Left lung (tissue), 10 donors: ENCODE data around the gene COL4A2. TPM values are rescaled to one million over a fixed set of nuclear protein-coding genes. Genes with fewer than 3 reads are reported as not detected.
A peak's percentile ranks its signal among the peaks of the same experiment; 100 is the strongest.

Experiments used
- ATAC-seq: fragments of 200-7000 bp; cut with Tn5 transposase; one replicate; pipeline ENCODE4 v1.9.1; 2020; ENCODE audit warnings: moderate library complexity
- DNase-seq, 4 donors: peaks; one replicate each; pipeline ENCODE4 v3.0.0-alpha.2; 2013 to 2020
- H3K27ac ChIP-seq, 2 donors: fragments of 200-600 bp; sonication (generic) in 1 of 2; one replicate each; pipeline versions ENCODE4 v1.5.0 to v1.8.0; 2020 to 2021
- H3K27me3 ChIP-seq, 2 donors: fragments of 200-600 bp; sonication (generic) in 1 of 2; one replicate each; pipeline versions ENCODE4 v1.5.0 to v1.8.0; 2020 to 2021
- H3K36me3 ChIP-seq, 2 donors: fragments of 200-600 bp; sonication (generic) in 1 of 2; one replicate each; pipeline versions ENCODE4 v1.5.0 to v1.8.0; 2020 to 2021
- H3K4me1 ChIP-seq, 2 donors: fragments of 200-600 bp; one replicate each; pipeline ENCODE4 v1.8.0; 2021
- H3K4me3 ChIP-seq, 2 donors: fragments of 200-600 bp; sonication (generic) in 1 of 2; one replicate each; pipeline versions ENCODE4 v1.5.0 to v1.8.0; 2020 to 2021; ENCODE audit warnings: mild to moderate bottlenecking in 1 of 2
- H3K9me3 ChIP-seq, 2 donors: fragments of 200-600 bp; sonication (generic) in 1 of 2; one replicate each; pipeline versions ENCODE4 v1.5.0 to v1.8.0; 2020 to 2021
- CTCF ChIP-seq, 2 donors: fragments of 200-600 bp; sonication (generic) in 1 of 2; IDR thresholded peaks; one replicate each; pipeline versions ENCODE4 v1.5.0 to v1.8.0; 2021; ENCODE audit warnings: antibody characterized with exemption in 2 of 2
- intact Hi-C, 2 donors: fragments of 100-400 bp; cut with DNase I; formaldehyde crosslinking; loops; one replicate each; pipeline versions ENCODE4 v1.11.2 to v1.14.2; 2022
- polyA plus RNA-seq, 6 donors: library from polyadenylated mRNA; unstranded; fragments of 120-200 nt; gene quantifications; one replicate each; pipeline ENCODE4 v1.2.1, GENCODE V29; 2013; ENCODE audit not compliant: insufficient read length in 6 of 6
- total RNA-seq, 2 donors: library from RNA; stranded (reverse); fragmentation: NEBNext Ultra II Directional; extraction: Animal tissue kit (Norgen Biotek cat#: 25700); gene quantifications; one replicate each; pipeline ENCODE4 v1.2.1, GENCODE V29; 2021
- donor health status: DM: no; HTN: yes; CAD: no.
- donor health status: DM: no; HTN: no; CAD: no.

COL4A2 gene
- total and polyA plus RNA-seq, 8 donors = 307 to 638 (median 395) TPM

- Histone ChIP-seq H3K36me3 (peaks cover 0 to 45% of the 10 kb centered on the region in 2 donors), H3K27ac (no peak overlapping the region), H3K9me3 (no peaks in the 10 kb centered on the region), H3K27me3 (peaks cover 0 to 7% of the 10 kb centered on the region in 2 donors), H3K4me3 (no peak overlapping the region), H3K4me1 (peaks cover 0 to 10% of the 10 kb centered on the region in 2 donors)
- no peak for ATAC-seq
- intact Hi-C loops = no loop called here
- DNase-seq = no peak
- TF ChIP-seq CTCF (IDR thresholded peaks at IDR 0.05) = no peak
Observed at GRCh38 chr13:110447801-110448200, 140.7 kb downstream of the COL4A2 start.

- intact Hi-C loops = no loop called here
- ATAC-seq = no peak
- peaks cover 0 to 45% of the 10 kb centered on the region in 2 donors for H3K36me3 ChIP-seq
- no peak overlapping the region for H3K27ac ChIP-seq
- H3K4me3 ChIP-seq = no peak overlapping the region
- TF ChIP-seq CTCF (IDR thresholded peaks at IDR 0.05) = no peak
- H3K9me3 ChIP-seq = no peaks in the 10 kb centered on the region
- no peak for DNase-seq
- peaks cover 0 to 5% of the 10 kb centered on the region in 2 donors for H3K4me1 ChIP-seq
- peaks cover 0 to 7% of the 10 kb centered on the region in 2 donors for H3K27me3 ChIP-seq
Observed at GRCh38 chr13:110448230-110448629, 141.1 kb downstream of the COL4A2 start.

GRCh38 chr13:110448677-110449076 is 141.6 kb downstream of the COL4A2 start:
- intact Hi-C loops = no loop called here
- H3K27ac ChIP-seq = no peak overlapping the region
- H3K36me3 ChIP-seq = peaks cover 0 to 45% of the 10 kb centered on the region in 2 donors
- H3K4me1 ChIP-seq = peaks cover 0 to under 1% of the 10 kb centered on the region in 2 donors
- no peak for ATAC-seq
- no peak overlapping the region for H3K4me3 ChIP-seq
- peak in 1 of 4 donors; percentile 58 for DNase-seq
- peaks cover 0 to 7% of the 10 kb centered on the region in 2 donors for H3K27me3 ChIP-seq
- TF ChIP-seq CTCF (IDR thresholded peaks at IDR 0.05) = no peak
- H3K9me3 ChIP-seq = no peaks in the 10 kb centered on the region

- intact Hi-C loops = no loop called here
- Histone ChIP-seq H3K36me3 (peaks cover 0 to 45% of the 10 kb centered on the region in 2 donors), H3K4me1 (no peaks in the 10 kb centered on the region), H3K4me3 (no peak overlapping the region), H3K27ac (no peak overlapping the region), H3K27me3 (peaks cover 0 to 1% of the 10 kb centered on the region in 2 donors), H3K9me3 (no peaks in the 10 kb centered on the region)
- ATAC-seq (no peak), DNase-seq (no peak)
- TF ChIP-seq CTCF (IDR thresholded peaks at IDR 0.05) = no peak
Observed at GRCh38 chr13:110449219-110450015, 142.3 kb downstream of the COL4A2 start.

- Histone ChIP-seq H3K9me3 (no peaks in the 10 kb centered on the region), H3K36me3 (peaks cover 0 to 48% of the 10 kb centered on the region in 2 donors), H3K27me3 (no peaks in the 10 kb centered on the region), H3K4me1 (no peaks in the 10 kb centered on the region), H3K27ac (no peak overlapping the region), H3K4me3 (no peak overlapping the region)
- no peak for DNase-seq
- no peak for TF ChIP-seq CTCF (IDR thresholded peaks at IDR 0.05)
- intact Hi-C loops = no loop called here
- no peak for ATAC-seq
Observed at GRCh38 chr13:110450016-110450900, 143.2 kb downstream of the COL4A2 start.
